SJSA1 (cell line): ENCODE data around the gene COL2A1. TPM values are rescaled to one million over a fixed set of nuclear protein-coding genes. Genes with fewer than 3 reads are reported as not detected.

ENCODE experiments used
- DNase-seq, 2 experiments: peaks; one replicate each; pipeline ENCODE4 v3.0.0-alpha.2; 2015 to 2020; ENCODE audit warnings: low spot score in 2 of 2, low read depth in 1 of 2
- H3K27ac ChIP-seq: fragments of 250-450 bp; sonication (Bioruptor Pico); 2 replicates; pipeline ENCODE4 v1.5.1; 2020; ENCODE audit warnings: mild to moderate bottlenecking, moderate library complexity
- H3K27me3 ChIP-seq: fragments of 250-450 bp; sonication (Bioruptor Pico); replicated peaks from 2 replicates; pipeline ENCODE4 v1.5.1; 2020; ENCODE audit warnings: mild to moderate bottlenecking, moderate library complexity
- H3K36me3 ChIP-seq: fragments of 250-450 bp; sonication (Bioruptor Pico); 2 replicates; pipeline ENCODE4 v1.5.1; 2020; ENCODE audit warnings: mild to moderate bottlenecking
- H3K4me1 ChIP-seq: fragments of 250-450 bp; sonication (Bioruptor Pico); replicated peaks from 2 replicates; pipeline ENCODE4 v1.6.1; 2021; ENCODE audit warnings: mild to moderate bottlenecking
- H3K4me3 ChIP-seq: fragments of 250-450 bp; sonication (Bioruptor Pico); 2 replicates; pipeline ENCODE4 v1.5.1; 2020; ENCODE audit warnings: mild to moderate bottlenecking
- H3K9me3 ChIP-seq: fragments of 250-450 bp; sonication (Bioruptor Pico); replicated peaks from 2 replicates; pipeline ENCODE4 v1.5.1; 2020; ENCODE audit warnings: mild to moderate bottlenecking
- total RNA-seq: library from RNA; depleted of rRNA; stranded (reverse); fragments of >200 nt; shearing (Covaris generic); gene quantifications from 2 replicates; pipeline ENCODE4 v1.2.3, GENCODE V29; 2014; rRNA removed

COL2A1 gene
- total RNA-seq, result not detected in 2 replicates

GRCh38 chr12:48004053-48004941 lies at the start of gene COL2A1:
Gene COL2A1, minus strand, starts transcription at chr12:48004476. Its CDS starts 155 bp downstream, at chr12:48004321.
- Histone ChIP-seq H3K27ac (no peak within 1 kb of the TSS), H3K4me3 (peak within 1 kb of the TSS; percentile 2), H3K4me1 (peaks cover 15% of the 10 kb centered on the region), H3K36me3 (no peaks in the 10 kb centered on the region), H3K27me3 (peaks cover 70% of the 10 kb centered on the region), H3K9me3 (peaks cover 26% of the 10 kb centered on the region)
- DNase-seq, result peak; percentile 89 to 95

DNA sequence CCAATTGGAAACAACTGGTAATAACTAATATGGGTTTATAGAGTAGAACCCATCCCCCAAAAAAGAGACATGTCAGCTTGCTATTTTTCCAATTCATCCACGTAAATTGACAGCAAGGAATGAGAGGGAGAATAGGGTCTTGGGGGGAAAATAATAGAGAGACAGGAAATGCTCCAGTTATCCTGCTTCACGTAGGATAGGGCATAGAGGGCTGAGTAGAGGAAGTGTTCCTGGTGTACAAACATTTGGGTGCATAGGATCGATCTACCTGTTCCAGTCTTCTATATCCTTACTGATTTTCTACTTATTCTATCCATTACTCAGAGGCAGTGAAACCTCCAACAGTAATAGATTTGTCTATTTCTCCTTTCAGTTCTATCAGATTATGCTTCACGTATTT lies 49.6 kb upstream of the COL2A1 start:
- DNase-seq, result peak; percentile 65 to 73
- Histone ChIP-seq H3K27me3 (peaks cover 52% of the 10 kb centered on the region), H3K4me3 (no peak overlapping the region), H3K36me3 (no peaks in the 10 kb centered on the region), H3K4me1 (no peaks in the 10 kb centered on the region), H3K9me3 (peaks cover 12% of the 10 kb centered on the region), H3K27ac (no peak overlapping the region)

DNA sequence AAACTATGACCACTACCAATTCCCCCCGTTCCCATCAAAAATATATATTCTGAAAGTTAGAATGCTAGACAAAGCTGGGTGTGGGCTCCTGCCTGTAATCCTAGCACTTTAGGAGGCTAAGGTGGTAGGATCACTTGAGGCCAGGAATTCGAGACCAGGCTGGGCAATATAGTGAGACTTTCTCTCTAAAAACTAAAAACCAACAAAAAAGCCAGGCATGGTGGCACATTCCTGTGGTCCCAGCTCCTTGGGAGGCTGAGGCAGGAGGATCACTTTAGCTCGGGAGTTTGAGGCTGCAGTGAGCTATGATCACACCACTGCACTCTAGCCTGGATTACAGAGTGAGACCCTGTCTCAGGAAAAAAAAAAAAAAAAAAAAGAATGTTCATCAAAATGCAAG lies 48.8 kb upstream of the COL2A1 start:
- H3K4me1 ChIP-seq, result no peaks in the 10 kb centered on the region
- H3K27ac ChIP-seq, result no peak overlapping the region
- H3K27me3 ChIP-seq, result peaks cover 56% of the 10 kb centered on the region
- H3K36me3 ChIP-seq, result no peaks in the 10 kb centered on the region
- peak; percentile 72 to 88 for DNase-seq
- peaks cover 7% of the 10 kb centered on the region; the same call in 1 of the 2 replicates for H3K9me3 ChIP-seq
- no peak overlapping the region for H3K4me3 ChIP-seq

GRCh38 chr12:48051681-48052080 lies 47.4 kb upstream of the COL2A1 start:
- no peaks in the 10 kb centered on the region for H3K4me1 ChIP-seq
- peaks cover 7% of the 10 kb centered on the region; the same call in 1 of the 2 replicates for H3K9me3 ChIP-seq
- no peak overlapping the region for H3K4me3 ChIP-seq
- DNase-seq, result peak; percentile 76 to 85
- H3K27me3 ChIP-seq, result peaks cover 70% of the 10 kb centered on the region
- H3K27ac ChIP-seq, result no peak overlapping the region
- no peaks in the 10 kb centered on the region for H3K36me3 ChIP-seq

DNA sequence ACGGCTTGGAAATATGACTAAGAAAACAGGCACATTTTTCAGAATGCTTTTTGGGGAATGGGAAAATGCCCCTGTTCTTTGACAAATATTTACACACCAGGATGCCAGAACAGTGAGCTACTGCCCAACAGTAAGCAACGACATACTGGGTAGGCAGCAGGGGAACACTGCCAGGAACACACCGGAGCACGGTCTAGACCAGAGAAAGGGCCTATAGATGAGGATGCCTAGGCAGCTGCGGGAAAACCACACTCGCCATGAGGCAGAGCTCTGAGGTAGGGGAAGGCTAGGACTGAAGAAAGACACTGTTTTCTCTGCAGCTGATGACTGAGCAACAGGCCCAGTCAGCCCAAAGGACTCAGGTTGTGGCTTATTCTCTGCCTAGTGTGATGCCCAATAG lies 45.9 kb upstream of the COL2A1 start:
- DNase-seq, result peak; percentile 74 to 92
- no peaks in the 10 kb centered on the region for H3K36me3 ChIP-seq
- H3K9me3 ChIP-seq, result peaks cover 7% of the 10 kb centered on the region; the same call in 1 of the 2 replicates
- no peak overlapping the region for H3K4me3 ChIP-seq
- H3K4me1 ChIP-seq, result no peaks in the 10 kb centered on the region
- no peak overlapping the region for H3K27ac ChIP-seq
- peaks cover 86% of the 10 kb centered on the region for H3K27me3 ChIP-seq

DNA sequence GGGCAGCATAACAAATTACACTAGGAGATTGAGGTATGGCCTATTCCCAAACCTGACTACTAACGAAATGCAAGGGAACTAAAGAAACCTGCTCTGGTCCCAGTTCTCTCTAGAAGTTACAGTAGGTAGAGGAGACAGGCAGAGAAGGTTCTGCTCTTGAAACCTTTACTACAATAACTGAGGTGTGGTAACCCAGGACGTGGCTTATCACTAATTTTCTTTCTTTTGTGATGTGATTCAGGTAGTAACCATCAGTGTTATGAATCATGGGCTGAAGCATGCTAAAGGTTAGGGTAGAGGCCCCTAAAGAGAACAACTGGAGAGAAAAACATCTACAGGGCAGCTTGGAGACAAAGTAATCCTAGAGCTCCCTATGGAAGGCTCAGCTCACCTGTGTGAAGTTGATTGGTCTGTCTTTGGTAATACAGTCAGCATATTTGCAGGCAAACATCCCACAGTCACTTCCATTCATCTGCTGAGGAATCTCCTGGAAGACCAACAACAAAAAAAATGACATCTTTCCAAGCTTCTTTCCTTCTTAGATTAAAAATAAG lies 41.8 kb upstream of the COL2A1 start:
- Histone ChIP-seq H3K36me3 (no peaks in the 10 kb centered on the region), H3K27me3 (peaks cover 93% of the 10 kb centered on the region), H3K4me3 (no peak overlapping the region), H3K27ac (no peak overlapping the region), H3K9me3 (no peaks in the 10 kb centered on the region), H3K4me1 (no peaks in the 10 kb centered on the region)
- DNase-seq, result peak; percentile 68 to 79

- peaks cover 92% of the 10 kb centered on the region for H3K27me3 ChIP-seq
- H3K4me3 ChIP-seq, result no peak overlapping the region
- no peaks in the 10 kb centered on the region for H3K36me3 ChIP-seq
- H3K27ac ChIP-seq, result no peak overlapping the region
- H3K4me1 ChIP-seq, result no peaks in the 10 kb centered on the region
- no peaks in the 10 kb centered on the region for H3K9me3 ChIP-seq
- DNase-seq, result peak; percentile 75 to 94
Measured at GRCh38 chr12:48045061-48045846, 41.0 kb upstream of the COL2A1 start.

DNA sequence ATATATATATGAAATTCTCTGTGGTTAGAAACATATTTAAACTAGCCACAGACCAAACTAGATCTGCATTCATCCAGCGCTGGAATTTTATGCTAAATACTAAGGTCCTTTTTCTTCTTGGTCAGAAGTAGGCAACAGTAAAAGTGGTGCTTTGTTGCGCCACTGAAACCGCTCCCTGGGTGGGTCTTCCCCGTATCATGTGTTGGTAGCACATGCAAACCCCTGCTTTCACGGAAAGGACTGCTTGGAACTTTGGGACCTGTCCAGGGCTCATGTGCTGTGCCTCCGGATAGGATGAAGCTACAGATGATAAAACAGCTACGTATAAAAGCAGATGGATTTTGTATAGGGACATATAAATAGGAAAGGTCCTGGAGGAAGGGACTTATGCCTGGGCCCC lies 40.1 kb upstream of the COL2A1 start:
- no peaks in the 10 kb centered on the region for H3K4me1 ChIP-seq
- no peaks in the 10 kb centered on the region for H3K9me3 ChIP-seq
- no peak overlapping the region for H3K27ac ChIP-seq
- peaks cover 94% of the 10 kb centered on the region for H3K27me3 ChIP-seq
- H3K36me3 ChIP-seq, result no peaks in the 10 kb centered on the region
- no peak overlapping the region for H3K4me3 ChIP-seq
- peak; percentile 77 to 90 for DNase-seq

DNA sequence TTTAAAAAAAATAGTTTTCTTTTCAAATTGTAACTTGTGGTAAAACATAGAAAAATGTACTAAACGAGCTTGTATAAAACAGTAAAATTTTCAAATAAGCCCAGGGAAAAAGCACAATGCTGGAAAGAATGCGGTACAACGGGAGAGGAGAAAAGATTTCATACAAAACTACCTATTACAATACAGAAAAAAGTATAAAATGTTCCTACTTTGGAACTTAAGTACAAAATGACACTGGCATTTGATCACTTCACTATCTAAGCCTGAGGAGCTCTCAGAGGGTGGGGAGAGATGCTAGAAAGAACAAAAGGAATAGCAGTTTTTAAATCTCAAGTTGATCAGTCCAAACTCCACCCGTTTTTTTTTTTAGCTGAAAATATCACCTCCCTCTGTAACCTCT lies 39.5 kb upstream of the COL2A1 start:
- peak; percentile 59 to 74 for DNase-seq
- Histone ChIP-seq H3K9me3 (no peaks in the 10 kb centered on the region), H3K4me3 (no peak overlapping the region), H3K27me3 (peaks cover 92% of the 10 kb centered on the region), H3K27ac (no peak overlapping the region), H3K4me1 (no peaks in the 10 kb centered on the region), H3K36me3 (no peaks in the 10 kb centered on the region)

- Histone ChIP-seq H3K9me3 (0 out of 2 replicates have a peak, but pooled peaks cover 3% of the 10 kb centered on the region), H3K4me1 (no peaks in the 10 kb centered on the region), H3K4me3 (no peak overlapping the region), H3K27me3 (peaks cover 90% of the 10 kb centered on the region), H3K36me3 (no peaks in the 10 kb centered on the region), H3K27ac (no peak overlapping the region)
- peak; percentile 76 to 82 for DNase-seq
Measured at GRCh38 chr12:48041591-48042423, 37.5 kb upstream of the COL2A1 start.

- H3K36me3 ChIP-seq, result no peaks in the 10 kb centered on the region
- no peak overlapping the region for H3K4me3 ChIP-seq
- H3K27me3 ChIP-seq, result peaks cover 85% of the 10 kb centered on the region
- no peaks in the 10 kb centered on the region for H3K4me1 ChIP-seq
- no peak overlapping the region for H3K27ac ChIP-seq
- 0 out of 2 replicates have a peak, but pooled peaks cover 3% of the 10 kb centered on the region for H3K9me3 ChIP-seq
- DNase-seq, result no peak
Measured at GRCh38 chr12:48040354-48040753, 36.1 kb upstream of the COL2A1 start.

DNA sequence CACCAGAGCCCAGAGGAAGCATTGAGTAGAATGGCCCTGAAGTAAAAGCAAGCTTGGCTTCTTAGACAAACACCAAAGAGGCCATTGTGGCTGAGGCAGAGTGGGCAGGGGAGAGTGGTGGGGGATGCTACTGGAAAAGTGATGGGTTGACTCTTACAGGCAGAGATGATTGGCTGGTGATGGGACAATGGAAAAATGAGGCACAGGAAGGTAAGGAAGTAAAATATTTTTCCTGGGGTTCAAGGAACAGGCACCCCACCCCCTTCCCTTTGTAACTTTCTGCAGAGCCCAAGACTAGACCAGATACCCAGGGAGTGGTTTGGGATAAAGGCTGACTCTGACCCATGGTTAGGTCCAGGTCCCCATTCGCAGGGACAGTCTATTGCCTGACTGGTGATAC lies 34.9 kb upstream of the COL2A1 start:
- H3K36me3 ChIP-seq, result no peaks in the 10 kb centered on the region
- peak in 1 of 2 experiments; percentile 87 for DNase-seq

GRCh38 chr12:48038085-48038484 lies 33.8 kb upstream of the COL2A1 start:
- Histone ChIP-seq H3K27ac (no peak overlapping the region), H3K36me3 (no peaks in the 10 kb centered on the region), H3K4me1 (no peaks in the 10 kb centered on the region), H3K27me3 (peaks cover 88% of the 10 kb centered on the region), H3K9me3 (0 out of 2 replicates have a peak, but pooled peaks cover 3% of the 10 kb centered on the region), H3K4me3 (no peak overlapping the region)
- peak in 1 of 2 experiments; percentile 78 for DNase-seq

More for the DNA sequence above, 34.9 kb upstream of the COL2A1 start:
- Histone ChIP-seq H3K4me3 (no peak overlapping the region), H3K27me3 (peaks cover 87% of the 10 kb centered on the region), H3K4me1 (no peaks in the 10 kb centered on the region), H3K9me3 (0 out of 2 replicates have a peak, but pooled peaks cover 3% of the 10 kb centered on the region), H3K27ac (no peak overlapping the region)
